SU-DHL-6 (cell line): ENCODE data around the gene TXNDC2.

Experiments used
- H2AFZ ChIP-seq: fragments of 200-600 bp; sonication (generic); 2 replicates; pipeline ENCODE4 v1.6.1; 2014; ENCODE audit warnings: low read depth, mild to moderate bottlenecking, moderate library complexity, mixed read lengths, antibody characterized with exemption, low read length; ENCODE audit not compliant: severe bottlenecking
- H3F3A ChIP-seq: fragments of 200-600 bp; shearing (Covaris generic); 2 replicates; pipeline ENCODE4 v1.6.0; 2016; ENCODE audit warnings: antibody characterized with exemption, mild to moderate bottlenecking; ENCODE audit not compliant: insufficient read depth
- H3K27ac ChIP-seq: fragments of 200-600 bp; sonication (generic); 2 replicates; pipeline ENCODE4 v1.5.1; 2016; ENCODE audit warnings: low read depth, mild to moderate bottlenecking, low read length, moderate library complexity, mixed read lengths
- H3K27me3 ChIP-seq: fragments of 200-600 bp; sonication (generic), shearing (Covaris generic); 2 replicates; pipeline ENCODE4 v1.6.0; 2014; ENCODE audit warnings: mild to moderate bottlenecking, low read length
- H3K36me3 ChIP-seq: fragments of 200-600 bp; sonication (generic); 2 replicates; pipeline ENCODE4 v1.6.1; 2014; ENCODE audit warnings: mild to moderate bottlenecking, low read length, mixed read lengths
- H3K4me2 ChIP-seq: fragments of 300-600, 200-600 bp; shearing (Covaris generic), sonication (generic); 2 replicates; pipeline ENCODE4 v1.6.0; 2014; ENCODE audit warnings: low read length, low read depth, mild to moderate bottlenecking; ENCODE audit not compliant: poor library complexity, severe bottlenecking
- H3K4me3 ChIP-seq: fragments of 200-600 bp; sonication (generic); 2 replicates; pipeline ENCODE4 v1.5.1; 2014; ENCODE audit warnings: antibody characterized with exemption, low read length, mild to moderate bottlenecking, mixed read lengths; ENCODE audit not compliant: insufficient read depth, poor library complexity, severe bottlenecking
- H3K79me2 ChIP-seq: fragments of 200-600 bp; sonication (generic); 2 replicates; pipeline ENCODE4 v1.6.1; 2014; ENCODE audit warnings: mild to moderate bottlenecking, low read length, moderate library complexity; ENCODE audit not compliant: insufficient read depth
- H3K9ac ChIP-seq: fragments of 200-600 bp; sonication (generic); 2 replicates; pipeline ENCODE4 v1.7.0; 2014; ENCODE audit warnings: mild to moderate bottlenecking, low read length
- H3K9me2 ChIP-seq: fragments of 200-600 bp; sonication (generic); replicated peaks from 2 replicates; pipeline ENCODE4 v1.6.1; 2014; ENCODE audit warnings: low read length; ENCODE audit not compliant: insufficient read depth
- H3K9me3 ChIP-seq: fragments of 200-600 bp; sonication (generic); 2 replicates; pipeline ENCODE4 v1.6.1; 2014; ENCODE audit warnings: low read length, mixed read lengths; ENCODE audit not compliant: insufficient read depth
- H4K20me1 ChIP-seq: fragments of 200-600 bp; sonication (generic); 2 replicates; pipeline ENCODE4 v1.6.1; 2014; ENCODE audit warnings: low read depth, mild to moderate bottlenecking, antibody characterized with exemption, low read length, moderate library complexity, mixed read lengths
- EZH2phosphoT487 ChIP-seq: fragments of 200-600 bp; sonication (generic), shearing (Covaris generic); conservative IDR thresholded peaks from 2 replicates; pipeline ENCODE4 v1.6.1; 2018; ENCODE audit warnings: mild to moderate bottlenecking, antibody characterized with exemption, low read length, moderate library complexity, mixed read lengths
- TF ChIP-seq, protein P1 (sequence below): fragments of 200-600 bp; sonication (generic); IDR thresholded peaks from one replicate; pipeline ENCODE4 v1.5.1; 2017; ENCODE audit warnings: antibody characterized with exemption, mild to moderate bottlenecking, low read length, moderate library complexity; ENCODE audit not compliant: insufficient read depth, poor library complexity, severe bottlenecking

TXNDC2 gene

GRCh38 chr18:9926223-9926894, 40.6 kb downstream of the TXNDC2 start:
- Histone ChIP-seq H3K4me2 (peak overlapping the region; percentile 4), H3K27me3 (no peaks in the 10 kb centered on the region), H3K27ac (no peak overlapping the region), H3K9me3 (no peaks in the 10 kb centered on the region), H2AFZ (no peak overlapping the region), H3K9ac (no peak overlapping the region), H3K9me2 (no peaks in the 10 kb centered on the region), H3F3A (no peaks in the 10 kb centered on the region), H4K20me1 (peaks cover 99% of the 10 kb centered on the region), H3K36me3 (no peaks in the 10 kb centered on the region), H3K4me3 (no peak overlapping the region), H3K79me2 (peaks cover 100% of the 10 kb centered on the region)
- TF ChIP-seq EZH2phosphoT487: no peak
- TF ChIP-seq, protein P1, sequence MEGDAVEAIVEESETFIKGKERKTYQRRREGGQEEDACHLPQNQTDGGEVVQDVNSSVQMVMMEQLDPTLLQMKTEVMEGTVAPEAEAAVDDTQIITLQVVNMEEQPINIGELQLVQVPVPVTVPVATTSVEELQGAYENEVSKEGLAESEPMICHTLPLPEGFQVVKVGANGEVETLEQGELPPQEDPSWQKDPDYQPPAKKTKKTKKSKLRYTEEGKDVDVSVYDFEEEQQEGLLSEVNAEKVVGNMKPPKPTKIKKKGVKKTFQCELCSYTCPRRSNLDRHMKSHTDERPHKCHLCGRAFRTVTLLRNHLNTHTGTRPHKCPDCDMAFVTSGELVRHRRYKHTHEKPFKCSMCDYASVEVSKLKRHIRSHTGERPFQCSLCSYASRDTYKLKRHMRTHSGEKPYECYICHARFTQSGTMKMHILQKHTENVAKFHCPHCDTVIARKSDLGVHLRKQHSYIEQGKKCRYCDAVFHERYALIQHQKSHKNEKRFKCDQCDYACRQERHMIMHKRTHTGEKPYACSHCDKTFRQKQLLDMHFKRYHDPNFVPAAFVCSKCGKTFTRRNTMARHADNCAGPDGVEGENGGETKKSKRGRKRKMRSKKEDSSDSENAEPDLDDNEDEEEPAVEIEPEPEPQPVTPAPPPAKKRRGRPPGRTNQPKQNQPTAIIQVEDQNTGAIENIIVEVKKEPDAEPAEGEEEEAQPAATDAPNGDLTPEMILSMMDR: no peak

DNA sequence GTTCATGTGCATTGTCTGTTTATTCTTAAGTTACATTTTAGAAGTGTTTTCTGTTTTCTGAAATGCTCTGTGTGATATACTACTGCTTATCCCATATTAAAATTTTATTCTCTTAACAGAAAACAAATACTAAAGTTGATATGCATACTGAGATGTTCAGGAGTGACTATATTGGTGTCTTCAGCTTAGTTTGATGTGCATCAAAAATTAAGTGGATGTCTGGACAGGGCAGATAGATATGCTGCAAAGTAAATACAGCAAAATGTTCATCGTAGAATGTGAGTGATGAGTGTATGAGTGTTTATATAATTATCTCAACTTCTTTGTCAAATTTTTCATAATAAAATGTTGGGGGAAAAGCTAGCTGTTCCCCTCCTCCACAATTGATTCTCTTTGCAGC, 41.2 kb downstream of the TXNDC2 start:
- Histone ChIP-seq H3K79me2 (peaks cover 100% of the 10 kb centered on the region), H2AFZ (no peak overlapping the region), H3K9me3 (no peaks in the 10 kb centered on the region), H3K36me3 (no peaks in the 10 kb centered on the region), H3K27me3 (no peaks in the 10 kb centered on the region), H3F3A (no peaks in the 10 kb centered on the region), H3K27ac (no peak overlapping the region), H3K9ac (no peak overlapping the region), H3K4me2 (peak overlapping the region; percentile 4), H3K9me2 (no peaks in the 10 kb centered on the region), H3K4me3 (no peak overlapping the region), H4K20me1 (peaks cover 100% of the 10 kb centered on the region)
- TF ChIP-seq, protein P1: no peak
- no peak for TF ChIP-seq EZH2phosphoT487

DNA sequence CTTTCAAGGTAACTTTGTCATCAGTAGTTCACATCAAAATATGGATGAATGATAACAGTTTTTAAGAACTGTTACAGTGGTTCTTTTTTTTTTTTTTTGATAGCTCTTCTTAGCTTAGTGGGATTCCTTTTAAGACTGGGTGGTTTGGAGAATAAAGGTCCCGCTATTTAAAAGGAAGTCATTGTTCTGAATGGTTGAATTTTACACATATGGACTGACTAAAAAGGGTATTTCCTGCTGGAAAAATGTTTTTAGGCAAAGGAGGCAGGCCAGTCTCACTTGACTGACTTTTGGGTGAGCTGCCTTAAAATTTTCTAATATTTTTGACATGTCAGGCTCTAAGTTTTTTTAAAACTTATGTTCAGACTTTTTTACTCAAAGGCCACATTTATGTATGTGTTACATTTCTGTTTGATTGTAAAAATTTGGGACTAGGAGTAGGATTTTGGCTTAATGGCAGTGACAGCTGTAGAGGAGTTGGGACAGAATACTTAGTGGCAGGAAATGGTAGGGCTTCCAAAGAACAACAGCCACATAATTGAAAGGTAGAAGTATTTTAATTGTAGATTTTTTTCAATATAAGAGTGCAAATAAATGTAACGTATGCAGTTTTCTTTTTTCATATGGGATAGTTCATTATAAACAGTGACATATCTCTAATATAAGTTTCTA, 41.8 kb downstream of the TXNDC2 start:
- no peak overlapping the region for H3K27ac ChIP-seq
- no peaks in the 10 kb centered on the region for H3K27me3 ChIP-seq
- no peaks in the 10 kb centered on the region for H3K36me3 ChIP-seq
- peaks cover 100% of the 10 kb centered on the region for H3K79me2 ChIP-seq
- no peaks in the 10 kb centered on the region for H3F3A ChIP-seq
- no peak overlapping the region for H3K4me3 ChIP-seq
- peaks cover 100% of the 10 kb centered on the region for H4K20me1 ChIP-seq
- H3K9me3 ChIP-seq: no peaks in the 10 kb centered on the region
- no peak overlapping the region for H3K4me2 ChIP-seq
- no peak overlapping the region for H3K9ac ChIP-seq
- H3K9me2 ChIP-seq: no peaks in the 10 kb centered on the region
- H2AFZ ChIP-seq: no peak overlapping the region
- TF ChIP-seq, protein P1: no peak
- no peak for TF ChIP-seq EZH2phosphoT487
